Type B pancreatic cell (in vitro differentiated cells): ENCODE data around the gene KRT40. TPM values are rescaled to one million over a fixed set of nuclear protein-coding genes. Genes with fewer than 3 reads are reported as not detected.

ENCODE experiments used
- DNase-seq: peaks from one replicate; pipeline ENCODE4 v3.0.0; 2021; ENCODE audit warnings: mixed read lengths; ENCODE audit not compliant: unreplicated experiment; ENCODE audit errors: extremely low spot score
- H3K27ac Mint-ChIP-seq: 2 replicates; pipeline ENCODE4 v1.8.0; 2021; ENCODE audit warnings: mild to moderate bottlenecking, mixed read lengths
- H3K27me3 Mint-ChIP-seq: 2 replicates; pipeline ENCODE4 v1.8.0; 2021; ENCODE audit warnings: mixed read lengths
- H3K36me3 Mint-ChIP-seq: 2 replicates; pipeline ENCODE4 v1.8.0; 2021; ENCODE audit warnings: mixed read lengths
- H3K4me1 Mint-ChIP-seq: one replicate; pipeline ENCODE4 v1.8.0; 2021; ENCODE audit warnings: mixed read lengths; ENCODE audit not compliant: unreplicated experiment
- H3K4me3 Mint-ChIP-seq: 2 replicates; pipeline ENCODE4 v1.8.0; 2021; ENCODE audit warnings: mild to moderate bottlenecking, mixed read lengths
- H3K9me3 Mint-ChIP-seq: 2 replicates; pipeline ENCODE4 v1.8.0; 2021; ENCODE audit warnings: mixed read lengths
- total RNA-seq: library from RNA; stranded (reverse); gene quantifications from 2 replicates; pipeline ENCODE4 v1.2.1, GENCODE V29; 2021; ENCODE audit warnings: low replicate concordance
- TF ChIP-seq, protein P1 (sequence below): fragments of 200-600 bp; sonication (generic); conservative IDR thresholded peaks from 2 replicates; pipeline ENCODE4 v1.5.0; 2021; ENCODE audit warnings: antibody characterized with exemption, mild to moderate bottlenecking

The KRT40 gene
- total RNA-seq, 1 donor from 2014 or later: 2.3 TPM

DNA sequence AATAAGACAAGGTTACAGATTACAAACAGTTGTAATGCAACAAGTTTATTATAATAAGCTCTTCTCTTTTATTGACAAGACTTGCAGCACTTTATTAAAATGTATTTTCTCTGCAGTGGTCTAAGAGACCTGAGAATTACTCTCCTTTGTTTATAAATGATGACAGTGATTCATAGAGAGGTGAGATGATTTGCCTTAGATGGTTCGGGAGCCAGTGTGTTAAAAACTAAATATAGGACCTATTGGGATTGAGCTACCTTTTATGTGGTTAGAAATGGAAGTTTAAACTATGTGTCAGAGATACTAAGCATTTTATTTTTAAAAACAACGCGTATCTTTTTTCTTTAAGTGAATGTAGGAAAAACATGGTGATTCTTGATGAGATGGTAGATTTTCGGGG is 12.7 kb upstream of the KRT40 start:
- Mint-ChIP-seq H3K4me1 (no peaks in the 10 kb centered on the region), H3K27ac (no peak overlapping the region), H3K9me3 (peaks cover 4% of the 10 kb centered on the region), H3K4me3 (no peak overlapping the region), H3K36me3 (no peaks in the 10 kb centered on the region), H3K27me3 (no peaks in the 10 kb centered on the region)
- DNase-seq: no peak
- TF ChIP-seq, protein P1, sequence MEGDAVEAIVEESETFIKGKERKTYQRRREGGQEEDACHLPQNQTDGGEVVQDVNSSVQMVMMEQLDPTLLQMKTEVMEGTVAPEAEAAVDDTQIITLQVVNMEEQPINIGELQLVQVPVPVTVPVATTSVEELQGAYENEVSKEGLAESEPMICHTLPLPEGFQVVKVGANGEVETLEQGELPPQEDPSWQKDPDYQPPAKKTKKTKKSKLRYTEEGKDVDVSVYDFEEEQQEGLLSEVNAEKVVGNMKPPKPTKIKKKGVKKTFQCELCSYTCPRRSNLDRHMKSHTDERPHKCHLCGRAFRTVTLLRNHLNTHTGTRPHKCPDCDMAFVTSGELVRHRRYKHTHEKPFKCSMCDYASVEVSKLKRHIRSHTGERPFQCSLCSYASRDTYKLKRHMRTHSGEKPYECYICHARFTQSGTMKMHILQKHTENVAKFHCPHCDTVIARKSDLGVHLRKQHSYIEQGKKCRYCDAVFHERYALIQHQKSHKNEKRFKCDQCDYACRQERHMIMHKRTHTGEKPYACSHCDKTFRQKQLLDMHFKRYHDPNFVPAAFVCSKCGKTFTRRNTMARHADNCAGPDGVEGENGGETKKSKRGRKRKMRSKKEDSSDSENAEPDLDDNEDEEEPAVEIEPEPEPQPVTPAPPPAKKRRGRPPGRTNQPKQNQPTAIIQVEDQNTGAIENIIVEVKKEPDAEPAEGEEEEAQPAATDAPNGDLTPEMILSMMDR: no peak

GRCh38 chr17:40995116-40995515 is 11.0 kb upstream of the KRT40 start:
- Mint-ChIP-seq H3K9me3 (no peaks in the 10 kb centered on the region), H3K27me3 (no peaks in the 10 kb centered on the region), H3K36me3 (no peaks in the 10 kb centered on the region), H3K4me1 (no peaks in the 10 kb centered on the region), H3K4me3 (no peak overlapping the region), H3K27ac (no peak overlapping the region)
- no peak for DNase-seq
- TF ChIP-seq, protein P1: no peak

- Mint-ChIP-seq H3K36me3 (no peaks in the 10 kb centered on the region), H3K27me3 (no peaks in the 10 kb centered on the region), H3K4me3 (no peak within 1 kb of the TSS), H3K27ac (no peak within 1 kb of the TSS), H3K4me1 (no peaks in the 10 kb centered on the region), H3K9me3 (no peaks in the 10 kb centered on the region)
- TF ChIP-seq, protein P1: no peak
- no peak for DNase-seq
These were observed 9.7 kb upstream of the KRT40 start, which contains the start of gene KRTAP3-3 for GRCh38 chr17:40993839-40994238. Gene KRTAP3-3 (minus strand): TSS chr17:40994164. CDS start chr17:40994097, 67 bp downstream.

DNA sequence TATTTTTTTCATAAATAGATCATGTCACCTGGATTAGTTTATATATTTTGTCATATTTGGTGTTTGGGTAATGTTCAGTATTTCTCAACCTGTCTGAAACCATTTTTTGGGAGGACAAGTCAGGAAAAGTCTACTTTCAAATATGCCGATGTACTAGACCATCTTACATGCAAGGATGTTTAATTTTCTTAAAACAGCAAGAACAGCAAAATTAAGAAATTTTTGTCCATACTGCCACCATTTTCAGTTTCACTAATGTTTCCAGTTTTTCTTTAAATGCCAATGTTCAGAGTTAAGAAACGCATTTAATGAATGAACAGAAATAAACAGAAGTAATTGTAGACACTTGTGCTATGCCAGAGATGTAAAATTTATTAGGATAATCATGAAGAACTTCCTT is 9.0 kb upstream of the KRT40 start:
- no peaks in the 10 kb centered on the region for H3K9me3 Mint-ChIP-seq
- H3K27me3 Mint-ChIP-seq: no peaks in the 10 kb centered on the region
- no peak overlapping the region for H3K4me3 Mint-ChIP-seq
- DNase-seq: no peak
- no peaks in the 10 kb centered on the region for H3K36me3 Mint-ChIP-seq
- H3K4me1 Mint-ChIP-seq: no peaks in the 10 kb centered on the region
- no peak overlapping the region for H3K27ac Mint-ChIP-seq
- TF ChIP-seq, protein P1: no peak

- no peak overlapping the region for H3K27ac Mint-ChIP-seq
- no peak for DNase-seq
- no peaks in the 10 kb centered on the region for H3K36me3 Mint-ChIP-seq
- TF ChIP-seq, protein P1: no peak
- peaks cover 2% of the 10 kb centered on the region for H3K4me1 Mint-ChIP-seq
- H3K9me3 Mint-ChIP-seq: no peaks in the 10 kb centered on the region
- no peaks in the 10 kb centered on the region for H3K27me3 Mint-ChIP-seq
- no peak overlapping the region for H3K4me3 Mint-ChIP-seq
These were observed 8.5 kb upstream of the KRT40 start for GRCh38 chr17:40992666-40993065.

GRCh38 chr17:40986920-40987319 is 2.8 kb upstream of the KRT40 start:
- Mint-ChIP-seq H3K4me1 (peaks cover 11% of the 10 kb centered on the region), H3K9me3 (no peaks in the 10 kb centered on the region), H3K27ac (peak overlapping the region; percentile 62), H3K36me3 (no peaks in the 10 kb centered on the region), H3K4me3 (peak overlapping the region; percentile 50), H3K27me3 (no peaks in the 10 kb centered on the region)
- no peak for DNase-seq
- TF ChIP-seq, protein P1: no peak
